Measurements from ENCODE around the gene DDTL. TPM values are rescaled to one million over a fixed set of nuclear protein-coding genes. Genes with fewer than 3 reads are reported as not detected.
"Not testable (repeated sequence)": the region's sequence is repeated elsewhere in the genome, so short reads cannot be mapped to it uniquely, and the experiment has no call there.

DDTL gene
- total RNA-seq, 1 donor from 2014 or later: not detected

- H3K9me3 Mint-ChIP-seq: no peaks in the 10 kb centered on the region
- no peak overlapping the region for H3K4me3 Mint-ChIP-seq
- H3K36me3 Mint-ChIP-seq (ENCODE audit: low read depth): no peaks in the 10 kb centered on the region
- DNase-seq (ENCODE audit: low read depth, low spot score): no peak
- no peaks in the 10 kb centered on the region for H3K27me3 Mint-ChIP-seq (ENCODE audit: low read depth)
- TF ChIP-seq, protein P1, sequence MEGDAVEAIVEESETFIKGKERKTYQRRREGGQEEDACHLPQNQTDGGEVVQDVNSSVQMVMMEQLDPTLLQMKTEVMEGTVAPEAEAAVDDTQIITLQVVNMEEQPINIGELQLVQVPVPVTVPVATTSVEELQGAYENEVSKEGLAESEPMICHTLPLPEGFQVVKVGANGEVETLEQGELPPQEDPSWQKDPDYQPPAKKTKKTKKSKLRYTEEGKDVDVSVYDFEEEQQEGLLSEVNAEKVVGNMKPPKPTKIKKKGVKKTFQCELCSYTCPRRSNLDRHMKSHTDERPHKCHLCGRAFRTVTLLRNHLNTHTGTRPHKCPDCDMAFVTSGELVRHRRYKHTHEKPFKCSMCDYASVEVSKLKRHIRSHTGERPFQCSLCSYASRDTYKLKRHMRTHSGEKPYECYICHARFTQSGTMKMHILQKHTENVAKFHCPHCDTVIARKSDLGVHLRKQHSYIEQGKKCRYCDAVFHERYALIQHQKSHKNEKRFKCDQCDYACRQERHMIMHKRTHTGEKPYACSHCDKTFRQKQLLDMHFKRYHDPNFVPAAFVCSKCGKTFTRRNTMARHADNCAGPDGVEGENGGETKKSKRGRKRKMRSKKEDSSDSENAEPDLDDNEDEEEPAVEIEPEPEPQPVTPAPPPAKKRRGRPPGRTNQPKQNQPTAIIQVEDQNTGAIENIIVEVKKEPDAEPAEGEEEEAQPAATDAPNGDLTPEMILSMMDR (conservative IDR thresholded peaks at IDR 0.05): no peak
- H3K27ac Mint-ChIP-seq (ENCODE audit: unreplicated experiment): no peak overlapping the region
- no peaks in the 10 kb centered on the region for H3K4me1 Mint-ChIP-seq
These were observed 27.7 kb upstream of the DDTL start for GRCh38 chr22:23939017-23939357.

DNA sequence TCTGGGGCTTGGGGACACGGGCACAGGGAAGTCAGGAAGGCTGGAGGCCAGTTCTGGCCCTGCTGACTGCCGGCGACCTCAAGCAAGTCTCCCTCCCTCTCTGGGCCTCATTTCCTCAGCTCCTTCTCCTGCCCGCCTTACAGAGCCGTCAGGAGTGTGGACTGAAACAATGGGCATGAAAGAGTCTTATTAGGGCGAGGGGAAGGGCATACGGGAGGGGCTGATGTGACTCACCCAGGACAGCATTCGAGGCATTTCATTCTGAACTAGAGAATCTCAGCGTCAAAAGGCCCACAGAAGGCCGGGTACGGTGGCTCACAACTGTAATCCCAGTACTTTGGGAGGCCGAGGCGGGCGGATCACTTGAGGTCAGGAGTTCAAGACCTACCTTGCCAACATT, 26.5 kb upstream of the DDTL start:
- not testable (repeated sequence) for H3K36me3 Mint-ChIP-seq (ENCODE audit: low read depth); DNase-seq (ENCODE audit: low read depth, low spot score); H3K4me1 Mint-ChIP-seq; H3K9me3 Mint-ChIP-seq; H3K27ac Mint-ChIP-seq (ENCODE audit: unreplicated experiment); H3K27me3 Mint-ChIP-seq (ENCODE audit: low read depth); H3K4me3 Mint-ChIP-seq

DNA sequence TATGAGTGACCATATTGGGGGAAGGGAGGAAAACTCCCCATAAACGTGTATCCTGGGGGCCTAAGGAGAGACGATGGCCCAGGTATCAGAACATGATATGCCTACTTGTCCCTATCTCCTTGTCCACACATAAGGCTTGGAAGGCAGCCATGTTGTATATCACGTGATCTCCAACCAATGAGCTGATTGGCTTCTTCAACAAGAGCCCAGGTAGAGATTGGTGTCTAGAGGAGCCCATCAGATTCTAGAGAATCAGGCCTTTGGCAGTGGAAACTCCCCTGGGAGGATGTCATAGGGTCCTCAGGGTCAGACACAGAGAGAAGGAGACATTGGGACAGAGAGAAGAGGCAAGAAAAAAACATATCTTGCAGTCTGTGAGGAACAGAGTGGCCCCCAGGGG, 19.3 kb upstream of the DDTL start:
- H3K36me3 Mint-ChIP-seq (ENCODE audit: low read depth); H3K27ac Mint-ChIP-seq (ENCODE audit: unreplicated experiment); DNase-seq (ENCODE audit: low read depth, low spot score); H3K9me3 Mint-ChIP-seq; H3K4me1 Mint-ChIP-seq; H3K4me3 Mint-ChIP-seq; H3K27me3 Mint-ChIP-seq (ENCODE audit: low read depth): not testable (repeated sequence)

GRCh38 chr22:23949764-23950163, 16.9 kb upstream of the DDTL start:
- H3K36me3 Mint-ChIP-seq (ENCODE audit: low read depth); H3K9me3 Mint-ChIP-seq; H3K4me3 Mint-ChIP-seq; H3K4me1 Mint-ChIP-seq; H3K27ac Mint-ChIP-seq (ENCODE audit: unreplicated experiment); H3K27me3 Mint-ChIP-seq (ENCODE audit: low read depth); DNase-seq (ENCODE audit: low read depth, low spot score): not testable (repeated sequence)

- not testable (repeated sequence) for H3K4me1 Mint-ChIP-seq; H3K36me3 Mint-ChIP-seq (ENCODE audit: low read depth); H3K9me3 Mint-ChIP-seq; H3K4me3 Mint-ChIP-seq; DNase-seq (ENCODE audit: low read depth, low spot score); H3K27me3 Mint-ChIP-seq (ENCODE audit: low read depth)
- H3K27ac Mint-ChIP-seq (ENCODE audit: unreplicated experiment): peak overlapping the region; percentile 81
These were observed 15.3 kb upstream of the DDTL start for GRCh38 chr22:23951383-23951782.

- not testable (repeated sequence) for H3K36me3 Mint-ChIP-seq (ENCODE audit: low read depth); H3K27me3 Mint-ChIP-seq (ENCODE audit: low read depth); DNase-seq (ENCODE audit: low read depth, low spot score); H3K4me3 Mint-ChIP-seq; H3K4me1 Mint-ChIP-seq; H3K9me3 Mint-ChIP-seq
- peak overlapping the region; percentile 73 for H3K27ac Mint-ChIP-seq (ENCODE audit: unreplicated experiment)
These were observed 13.8 kb upstream of the DDTL start for GRCh38 chr22:23952794-23953405.

DNA sequence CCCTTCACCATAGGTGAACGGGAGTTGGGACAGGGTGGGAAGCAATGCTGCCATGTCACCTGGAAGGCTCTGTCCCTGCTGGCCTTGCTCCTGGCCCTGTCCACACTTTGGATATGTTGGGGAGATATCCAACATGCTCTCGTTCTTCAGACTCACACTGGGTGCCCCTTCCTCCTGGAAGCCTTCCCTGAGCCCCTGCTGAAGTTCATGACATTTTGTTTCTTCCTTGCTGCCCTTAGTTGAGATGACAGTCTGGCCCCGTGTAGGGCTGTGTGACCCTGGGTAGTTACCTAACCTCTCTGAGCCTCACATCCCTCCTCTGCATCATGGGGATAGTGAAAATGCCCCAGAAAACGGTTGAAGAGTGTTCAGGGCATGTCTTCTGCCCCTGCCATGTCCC, 13.2 kb upstream of the DDTL start:
- not testable (repeated sequence) for H3K9me3 Mint-ChIP-seq; DNase-seq (ENCODE audit: low read depth, low spot score); H3K4me3 Mint-ChIP-seq; H3K36me3 Mint-ChIP-seq (ENCODE audit: low read depth); H3K4me1 Mint-ChIP-seq; H3K27ac Mint-ChIP-seq (ENCODE audit: unreplicated experiment); H3K27me3 Mint-ChIP-seq (ENCODE audit: low read depth)

- DNase-seq (ENCODE audit: low read depth, low spot score); H3K4me1 Mint-ChIP-seq; H3K4me3 Mint-ChIP-seq; H3K9me3 Mint-ChIP-seq; H3K27me3 Mint-ChIP-seq (ENCODE audit: low read depth); H3K36me3 Mint-ChIP-seq (ENCODE audit: low read depth): not testable (repeated sequence)
- H3K27ac Mint-ChIP-seq (ENCODE audit: unreplicated experiment): peak overlapping the region; percentile 13
These were observed 12.3 kb upstream of the DDTL start for GRCh38 chr22:23954193-23954990.

DNA sequence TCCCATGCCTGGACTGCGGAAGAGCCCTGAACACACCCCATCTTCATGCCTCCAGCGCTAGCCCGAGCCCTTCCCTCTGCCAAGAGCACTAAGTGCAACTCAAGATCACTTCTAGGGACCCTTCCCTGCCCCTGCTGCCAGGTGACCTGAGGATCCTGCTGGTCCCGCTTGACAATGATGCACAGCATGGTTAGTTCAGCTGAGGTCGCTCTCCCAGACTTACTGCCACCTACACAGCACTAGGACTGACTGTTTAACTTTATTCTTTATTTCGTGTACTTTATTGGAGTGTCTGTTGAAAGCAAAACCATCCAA, 11.7 kb upstream of the DDTL start:
- not testable (repeated sequence) for H3K4me1 Mint-ChIP-seq

GRCh38 chr22:23955886-23956285, 10.8 kb upstream of the DDTL start:
- H3K4me3 Mint-ChIP-seq; H3K27me3 Mint-ChIP-seq (ENCODE audit: low read depth): not testable (repeated sequence)

More for the DNA sequence above, 11.7 kb upstream of the DDTL start:
- not testable (repeated sequence) for H3K36me3 Mint-ChIP-seq (ENCODE audit: low read depth); H3K27me3 Mint-ChIP-seq (ENCODE audit: low read depth); H3K4me3 Mint-ChIP-seq; DNase-seq (ENCODE audit: low read depth, low spot score); H3K9me3 Mint-ChIP-seq
- peak overlapping the region; percentile 13 for H3K27ac Mint-ChIP-seq (ENCODE audit: unreplicated experiment)

More at GRCh38 chr22:23955886-23956285, 10.8 kb upstream of the DDTL start:
- H3K4me1 Mint-ChIP-seq; H3K27ac Mint-ChIP-seq (ENCODE audit: unreplicated experiment); H3K36me3 Mint-ChIP-seq (ENCODE audit: low read depth); H3K9me3 Mint-ChIP-seq; DNase-seq (ENCODE audit: low read depth, low spot score): not testable (repeated sequence)
